PC-3 (cell line): Measurements from ENCODE around the gene LRP11. TPM values are rescaled to one million over a fixed set of nuclear protein-coding genes. Genes with fewer than 3 reads are reported as not detected.

ENCODE experiments used
- ATAC-seq: fragments of 200-7000 bp; cut with Tn5 transposase; 2 replicates; pipeline ENCODE4 v1.9.1; 2020; ENCODE audit warnings: mild to moderate bottlenecking, moderate library complexity
- BruUV-seq: library from RNA; stranded (reverse); fragments of 400-500 nt; replicated peaks from 2 replicates; lab custom pipeline; 2021; lab: Mats Ljungman, UMichigan
- CTCF ChIA-PET: fragments of 300-600 bp; sonication (Branson Sonifier 250); formaldehyde crosslinking; loops from one replicate; lab custom pipeline; 2022; ENCODE audit warnings: antibody characterized with exemption; lab: Charles Lee
- POLR2A ChIA-PET: fragments of 300-600 bp; sonication (Branson Sonifier 250); formaldehyde crosslinking; loops from one replicate; lab custom pipeline; 2022; ENCODE audit warnings: antibody characterized with exemption; ENCODE audit not compliant: unreplicated experiment; lab: Charles Lee
- DNase-seq: peaks from one replicate; pipeline ENCODE4 v3.0.0-alpha.2; 2015
- H2AFZ ChIP-seq: fragments of 300-600 bp; sonication (generic); 2 replicates; pipeline ENCODE4 v1.6.0; 2016; ENCODE audit warnings: antibody characterized with exemption, low read length
- H3F3A ChIP-seq: fragments of 300-600 bp; sonication (generic); one replicate; pipeline ENCODE4 v1.6.0; 2017; ENCODE audit warnings: antibody characterized with exemption, low read length, control low read depth, mild to moderate bottlenecking; ENCODE audit not compliant: unreplicated experiment
- H3K27ac ChIP-seq: fragments of 300-600 bp; sonication (generic); 2 replicates; pipeline ENCODE4 v1.5.1; 2016; ENCODE audit warnings: mild to moderate bottlenecking, low read length
- H3K27me3 ChIP-seq: fragments of 300-600 bp; sonication (generic); 2 replicates; pipeline ENCODE4 v1.6.1; 2016; ENCODE audit warnings: low read length, mixed read lengths
- H3K36me3 ChIP-seq: fragments of 300-600 bp; sonication (generic); 2 replicates; pipeline ENCODE4 v1.6.1; 2016; ENCODE audit warnings: low read depth, mixed run types, low read length, mixed read lengths
- H3K4me1 ChIP-seq: fragments of 300-600 bp; sonication (generic); 2 replicates; pipeline ENCODE4 v1.5.1; 2016; ENCODE audit warnings: low read length; ENCODE audit not compliant: insufficient read depth
- H3K4me2 ChIP-seq: fragments of 300-600 bp; sonication (generic); 2 replicates; pipeline ENCODE4 v1.6.0; 2016; ENCODE audit warnings: low read length
- H3K4me3 ChIP-seq: fragments of 300-600 bp; sonication (generic); 2 replicates; pipeline ENCODE4 v1.5.1; 2016; ENCODE audit warnings: mild to moderate bottlenecking, low read length, mixed read lengths
- H3K79me2 ChIP-seq: fragments of 300-600 bp; sonication (generic); 2 replicates; pipeline ENCODE4 v1.6.1; 2017; ENCODE audit warnings: low read length, mixed read lengths
- H3K9ac ChIP-seq: fragments of 300-600 bp; sonication (generic); 2 replicates; pipeline ENCODE4 v1.6.0; 2016; ENCODE audit warnings: mild to moderate bottlenecking, low read length
- H3K9me2 ChIP-seq: fragments of 300-600 bp; sonication (generic); replicated peaks from 2 replicates; pipeline ENCODE4 v1.6.1; 2016; ENCODE audit warnings: mixed run types, low read length, mixed read lengths
- H3K9me3 ChIP-seq: fragments of 300-600 bp; sonication (generic); 2 replicates; pipeline ENCODE4 v1.6.1; 2016; ENCODE audit warnings: low read length, mixed read lengths
- H4K20me1 ChIP-seq: fragments of 300-600 bp; sonication (generic); 2 replicates; pipeline ENCODE4 v1.6.1; 2016; ENCODE audit warnings: low read length, mixed read lengths
- CTCF ChIP-seq: fragments of 300-600 bp; sonication (generic); conservative IDR thresholded peaks from 2 replicates; pipeline ENCODE4 v1.5.1; 2017; ENCODE audit warnings: antibody characterized with exemption, low read depth, mild to moderate bottlenecking, low read length
- EZH2 ChIP-seq: fragments of 300-600 bp; sonication (generic); IDR thresholded peaks from one replicate; pipeline ENCODE4 v1.6.1; 2017; ENCODE audit warnings: antibody characterized with exemption, mild to moderate bottlenecking, low read length; ENCODE audit not compliant: unreplicated experiment
- EZH2phosphoT487 ChIP-seq: fragments of 300-600 bp; sonication (generic); IDR thresholded peaks from 2 replicates; pipeline ENCODE4 v1.6.1; 2018; ENCODE audit warnings: mild to moderate bottlenecking, antibody characterized with exemption, low read length, borderline replicate concordance
- intact Hi-C: fragments of 100-400 bp; cut with micrococcal nuclease; formaldehyde crosslinking; loops from 2 replicates; pipeline ENCODE4 v1.9.0; 2023
- total RNA-seq: library from RNA; depleted of rRNA; stranded (reverse); fragments of >200 nt; gene quantifications from 2 replicates; pipeline ENCODE4 v1.2.3, GENCODE V29; 2014

Gene LRP11
- total RNA-seq, 1 experiment from 2014 or later, result 32.0 TPM

- BruUV-seq, result no TSS peak
- H3K27ac ChIP-seq, result no peak overlapping the region
- ChIA-PET POLR2A (no interaction called here), CTCF (no interaction called here)
- H3K9ac ChIP-seq, result no peak overlapping the region
- H3F3A ChIP-seq, result no peaks in the 10 kb centered on the region
- no peaks in the 10 kb centered on the region for H3K36me3 ChIP-seq
- no peaks in the 10 kb centered on the region for H3K79me2 ChIP-seq
- no peak overlapping the region for H2AFZ ChIP-seq
- H3K9me2 ChIP-seq, result no peaks in the 10 kb centered on the region
- no peak overlapping the region for H3K4me3 ChIP-seq
- H3K27me3 ChIP-seq, result no peaks in the 10 kb centered on the region
- no peak for DNase-seq
- H3K4me2 ChIP-seq, result no peak overlapping the region
- no peak for ATAC-seq
- intact Hi-C loops, result no loop called here
- no peaks in the 10 kb centered on the region for H4K20me1 ChIP-seq
- TF ChIP-seq EZH2phosphoT487 (no peak), EZH2 (no peak), CTCF (no peak)
- no peaks in the 10 kb centered on the region for H3K4me1 ChIP-seq
- no peaks in the 10 kb centered on the region for H3K9me3 ChIP-seq
Observed at GRCh38 chr6:149881066-149881766, 17.1 kb upstream of the LRP11 start.

- H3K4me2 ChIP-seq, result no peak overlapping the region
- BruUV-seq, result no TSS peak
- no peak overlapping the region for H3K4me3 ChIP-seq
- intact Hi-C loops, result no loop called here
- H3K27me3 ChIP-seq, result no peaks in the 10 kb centered on the region
- no peaks in the 10 kb centered on the region for H3K36me3 ChIP-seq
- no peak for DNase-seq
- no peaks in the 10 kb centered on the region for H3K9me3 ChIP-seq
- H3K79me2 ChIP-seq, result no peaks in the 10 kb centered on the region
- H3K4me1 ChIP-seq, result no peaks in the 10 kb centered on the region
- no peaks in the 10 kb centered on the region for H4K20me1 ChIP-seq
- no peak for ATAC-seq
- CTCF ChIA-PET, result no interaction called here
- H3K9ac ChIP-seq, result no peak overlapping the region
- H3F3A ChIP-seq, result no peaks in the 10 kb centered on the region
- POLR2A ChIA-PET, result no interaction called here
- TF ChIP-seq CTCF (no peak), EZH2phosphoT487 (no peak), EZH2 (no peak)
- no peaks in the 10 kb centered on the region for H3K9me2 ChIP-seq
- H2AFZ ChIP-seq, result no peak overlapping the region
- H3K27ac ChIP-seq, result no peak overlapping the region
Observed at GRCh38 chr6:149877659-149878058, 13.5 kb upstream of the LRP11 start.

GRCh38 chr6:149876241-149876933 is 12.2 kb upstream of the LRP11 start:
- Histone ChIP-seq H3F3A (no peaks in the 10 kb centered on the region), H3K9ac (no peak overlapping the region), H4K20me1 (no peaks in the 10 kb centered on the region), H3K79me2 (no peaks in the 10 kb centered on the region), H3K4me1 (no peaks in the 10 kb centered on the region), H3K27ac (no peak overlapping the region), H2AFZ (no peak overlapping the region), H3K9me2 (no peaks in the 10 kb centered on the region), H3K4me2 (no peak overlapping the region), H3K4me3 (no peak overlapping the region), H3K27me3 (no peaks in the 10 kb centered on the region), H3K9me3 (no peaks in the 10 kb centered on the region), H3K36me3 (no peaks in the 10 kb centered on the region)
- TF ChIP-seq EZH2phosphoT487 (no peak), EZH2 (no peak), CTCF (no peak)
- ChIA-PET CTCF (no interaction called here), POLR2A (no interaction called here)
- BruUV-seq, result no TSS peak
- DNase-seq (no peak), ATAC-seq (no peak)
- intact Hi-C loops, result no loop called here
